ENCODE results near the gene TPSAB1. TPM values are rescaled to one million over a fixed set of nuclear protein-coding genes. Genes with fewer than 3 reads are reported as not detected.

Gene TPSAB1
- total RNA-seq, 1 experiment from 2014 or later: not detected

- POLR2A ChIA-PET (ENCODE audit: unreplicated experiment): no interaction called here
Observed at GRCh38 chr16:1220098-1220728, 20.3 kb upstream of the TPSAB1 start.

GRCh38 chr16:1220841-1221627, 19.5 kb upstream of the TPSAB1 start:
- Histone ChIP-seq H2AFZ (ENCODE audit: low read length) (no peak overlapping the region), H3F3A (ENCODE audit: low read length, unreplicated experiment) (no peaks in the 10 kb centered on the region), H4K20me1 (ENCODE audit: low read length) (no peaks in the 10 kb centered on the region), H3K27ac (ENCODE audit: low read length) (no peak overlapping the region), H3K36me3 (ENCODE audit: low read depth, low read length) (no peaks in the 10 kb centered on the region), H3K9me2 (replicated peaks; ENCODE audit: low read length) (no peaks in the 10 kb centered on the region), H3K4me1 (ENCODE audit: insufficient read depth, low read length) (no peaks in the 10 kb centered on the region), H3K27me3 (ENCODE audit: low read length) (no peaks in the 10 kb centered on the region), H3K9me3 (ENCODE audit: low read length) (no peaks in the 10 kb centered on the region), H3K4me3 (ENCODE audit: low read length) (no peak overlapping the region), H3K9ac (ENCODE audit: low read length) (no peak overlapping the region), H3K4me2 (ENCODE audit: low read length) (no peak overlapping the region), H3K79me2 (ENCODE audit: low read length) (no peaks in the 10 kb centered on the region)
- no peak for ATAC-seq
- BruUV-seq (replicated peaks): no TSS peak
- TF ChIP-seq EZH2 (IDR thresholded peaks at IDR 0.05; ENCODE audit: low read length, unreplicated experiment) (no peak), CTCF (conservative IDR thresholded peaks at IDR 0.05; ENCODE audit: low read depth, low read length) (no peak)
- CTCF ChIA-PET: no interaction called here
- POLR2A ChIA-PET (ENCODE audit: unreplicated experiment): no interaction called here
- no peak for DNase-seq
- intact Hi-C loops (cut with micrococcal nuclease): no loop called here

More at GRCh38 chr16:1220098-1220728, 20.3 kb upstream of the TPSAB1 start:
- Histone ChIP-seq H3K79me2 (ENCODE audit: low read length) (no peaks in the 10 kb centered on the region), H3K36me3 (ENCODE audit: low read depth, low read length) (no peaks in the 10 kb centered on the region), H4K20me1 (ENCODE audit: low read length) (no peaks in the 10 kb centered on the region), H3K4me1 (ENCODE audit: insufficient read depth, low read length) (no peaks in the 10 kb centered on the region), H3K4me2 (ENCODE audit: low read length) (no peak overlapping the region), H3K27me3 (ENCODE audit: low read length) (no peaks in the 10 kb centered on the region), H3K27ac (ENCODE audit: low read length) (no peak overlapping the region), H3K9me2 (replicated peaks; ENCODE audit: low read length) (no peaks in the 10 kb centered on the region), H2AFZ (ENCODE audit: low read length) (no peak overlapping the region), H3K9ac (ENCODE audit: low read length) (no peak overlapping the region), H3F3A (ENCODE audit: low read length, unreplicated experiment) (no peaks in the 10 kb centered on the region), H3K9me3 (ENCODE audit: low read length) (no peaks in the 10 kb centered on the region), H3K4me3 (ENCODE audit: low read length) (no peak overlapping the region)
- no TSS peak for BruUV-seq (replicated peaks)
- DNase-seq (no peak), ATAC-seq (no peak)
- no peak for TF ChIP-seq CTCF (conservative IDR thresholded peaks at IDR 0.05; ENCODE audit: low read depth, low read length)
- no peak for TF ChIP-seq EZH2phosphoT487 (IDR thresholded peaks at IDR 0.05; ENCODE audit: borderline replicate concordance, low read length)
- TF ChIP-seq EZH2 (IDR thresholded peaks at IDR 0.05; ENCODE audit: low read length, unreplicated experiment): no peak
- intact Hi-C loops (cut with micrococcal nuclease): no loop called here
- CTCF ChIA-PET: no interaction called here

Measured in PC-3 (cell line).